Islet precursor cell (in vitro differentiated cells): ENCODE results near the gene HSPA14.
"Not testable (repeated sequence)": the region's sequence is repeated elsewhere in the genome, so short reads cannot be mapped to it uniquely, and the experiment has no call there.

Experiments
- DNase-seq: peaks from one replicate; pipeline ENCODE4 v3.0.0-alpha.2; 2018

HSPA14 gene

DNA sequence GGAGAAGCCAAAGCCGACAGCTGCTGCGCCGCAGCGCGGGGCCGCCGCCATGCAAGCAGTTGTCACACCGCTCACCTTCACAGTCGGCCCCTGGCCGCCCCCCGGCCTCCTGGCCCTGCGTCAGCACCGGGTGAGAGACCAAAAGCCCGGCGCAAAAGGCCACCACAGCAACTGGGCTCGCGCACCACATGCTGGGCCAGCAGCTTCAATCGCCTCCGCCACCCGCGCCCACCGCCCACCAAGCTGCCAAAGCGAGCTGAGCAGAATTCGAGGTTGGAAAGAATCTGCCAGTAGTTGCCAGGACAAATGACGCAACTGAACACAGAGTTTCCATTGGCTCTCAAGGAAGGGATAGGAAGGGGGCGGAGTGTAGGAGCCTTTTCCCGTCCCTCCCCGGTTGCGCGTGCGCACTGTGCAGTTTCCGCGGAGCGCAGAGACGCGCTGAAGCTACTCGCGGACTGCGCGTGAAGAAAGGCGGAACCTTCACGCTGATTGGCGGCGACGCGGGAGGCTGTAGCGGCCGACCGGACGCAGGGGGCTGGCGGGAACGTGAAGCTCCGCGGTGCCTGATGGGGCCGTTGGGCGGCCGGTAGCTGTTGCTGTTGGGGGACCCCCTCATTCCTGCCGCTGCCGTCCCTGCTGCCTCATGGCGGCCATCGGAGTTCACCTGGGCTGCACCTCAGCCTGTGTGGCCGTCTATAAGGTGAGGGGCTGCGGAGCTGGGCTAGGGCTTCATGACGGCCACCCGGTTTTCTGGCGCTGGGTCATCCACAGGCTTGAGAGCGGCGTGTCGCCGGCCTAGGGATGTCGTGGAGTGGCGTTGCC, at the start of gene HSPA14, which contains the start of the genes CDNF and MSANTD7:
TSS of gene HSPA14 (plus strand) at position 550 of the 825 bp plus-strand sequence. CDS start at position 647, 97 bp downstream.
TSS of gene CDNF (minus strand) at position 281 of the 825 bp plus-strand sequence. CDS start at position 190, 91 bp downstream.
TSS of gene MSANTD7 (plus strand) at position 550 of the 825 bp plus-strand sequence. CDS start 3,979 bp downstream, outside the sequence.
- peak; percentile 99 for DNase-seq

DNA sequence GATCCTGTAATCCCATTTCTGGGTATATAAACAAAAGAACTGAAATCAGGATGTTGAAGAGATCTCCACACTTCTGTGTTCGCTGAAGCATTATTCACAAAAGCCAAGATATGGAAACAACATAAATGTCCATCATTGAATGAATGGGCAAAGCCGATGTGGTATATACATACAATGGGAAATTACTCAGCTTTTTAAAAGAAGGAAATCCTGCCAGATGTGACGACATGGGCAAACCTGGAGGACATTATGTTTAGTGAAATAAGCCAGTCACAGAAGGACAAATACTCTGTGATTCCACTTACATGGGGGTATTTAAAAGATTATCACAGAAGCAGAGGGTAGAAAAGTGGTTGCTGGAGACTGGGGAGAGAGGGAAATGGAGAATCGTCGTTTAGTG, 39.5 kb upstream of the HSPA14 start:
- no peak for DNase-seq

- no peak for DNase-seq
Measured at GRCh38 chr10:14800397-14800796, 37.7 kb upstream of the HSPA14 start.

- DNase-seq: no peak
Measured at GRCh38 chr10:14801723-14802122, 36.4 kb upstream of the HSPA14 start.

DNA sequence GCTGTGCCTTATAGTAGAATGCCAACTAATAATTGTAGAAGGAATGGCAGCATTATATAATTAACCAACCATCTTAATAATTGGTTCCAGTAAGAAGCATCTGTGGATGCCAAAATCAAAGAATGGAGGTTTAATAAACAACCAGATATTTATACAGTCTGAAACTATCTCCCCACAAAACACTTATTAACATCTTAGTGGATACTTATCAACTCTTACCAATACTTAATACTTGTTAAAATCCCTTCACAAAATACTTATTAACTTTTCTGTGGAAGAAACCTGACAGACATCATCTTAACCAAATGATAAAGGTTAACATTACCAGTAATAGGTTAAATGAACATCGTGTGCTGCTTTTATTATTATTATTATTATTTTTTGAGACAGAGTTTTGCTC, 34.3 kb upstream of the HSPA14 start:
- DNase-seq: no peak

DNA sequence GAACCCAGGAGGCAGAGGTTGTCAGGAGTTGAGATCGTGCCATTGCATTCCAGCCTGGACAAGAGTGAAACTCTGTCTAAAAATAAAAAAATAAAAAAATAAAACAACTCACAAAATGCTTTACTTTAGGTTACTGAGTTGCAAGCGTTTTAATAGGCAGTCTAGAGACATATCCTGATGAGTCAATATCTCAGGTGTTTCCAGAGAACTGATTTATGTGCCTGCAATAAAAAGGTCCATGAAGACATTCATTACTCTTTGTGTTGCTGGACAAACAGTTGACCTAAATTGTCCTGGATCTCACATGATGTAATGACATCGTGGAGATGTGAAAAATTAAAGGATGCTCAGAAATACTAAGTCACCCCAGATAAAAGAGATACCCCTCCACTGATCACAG, 31.8 kb upstream of the HSPA14 start:
- DNase-seq: no peak

DNA sequence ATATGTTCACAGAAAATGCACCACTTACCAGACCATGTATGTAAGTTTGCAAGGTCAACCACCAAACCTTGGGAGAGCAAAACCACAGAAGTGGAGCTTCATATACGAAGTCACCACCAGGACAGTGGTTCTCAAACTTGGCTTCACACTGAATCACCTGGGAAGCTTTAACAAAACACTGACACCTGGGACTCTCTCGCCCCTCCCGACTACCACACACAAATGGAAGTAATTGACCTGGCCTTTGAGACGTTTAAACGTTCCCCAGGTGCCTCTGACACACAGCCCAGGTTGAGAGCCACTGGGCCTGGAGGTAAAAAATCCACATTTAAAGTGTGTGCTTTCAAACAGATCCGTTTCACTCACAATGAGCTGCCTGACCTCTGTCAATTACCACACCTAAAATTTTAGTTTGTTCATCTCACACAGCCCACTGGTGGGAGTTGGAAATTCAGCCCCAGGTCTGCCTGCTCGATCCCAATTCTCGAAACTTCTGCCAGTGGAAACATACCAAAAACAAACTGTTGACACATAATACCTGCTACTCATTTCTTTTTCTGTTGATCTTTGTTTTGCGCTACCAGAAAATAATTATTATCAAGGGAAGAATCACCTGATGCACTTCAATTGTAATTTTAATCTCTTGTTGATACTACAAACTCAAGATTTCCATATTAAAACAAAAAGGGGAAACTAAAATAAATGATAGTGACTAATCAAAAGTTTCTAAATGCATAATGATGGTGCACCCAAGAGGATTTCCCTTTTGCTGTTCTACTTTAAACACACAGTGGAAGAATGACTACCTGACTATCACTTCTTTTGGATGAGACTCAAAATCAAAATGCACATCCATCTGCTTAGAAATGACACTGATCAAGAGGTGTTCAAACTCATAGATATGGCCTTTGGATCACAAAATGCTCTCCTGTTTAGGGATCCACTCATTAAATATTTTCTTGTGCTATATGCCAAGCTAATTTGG, 26.8 kb upstream of the HSPA14 start:
- no peak for DNase-seq

DNA sequence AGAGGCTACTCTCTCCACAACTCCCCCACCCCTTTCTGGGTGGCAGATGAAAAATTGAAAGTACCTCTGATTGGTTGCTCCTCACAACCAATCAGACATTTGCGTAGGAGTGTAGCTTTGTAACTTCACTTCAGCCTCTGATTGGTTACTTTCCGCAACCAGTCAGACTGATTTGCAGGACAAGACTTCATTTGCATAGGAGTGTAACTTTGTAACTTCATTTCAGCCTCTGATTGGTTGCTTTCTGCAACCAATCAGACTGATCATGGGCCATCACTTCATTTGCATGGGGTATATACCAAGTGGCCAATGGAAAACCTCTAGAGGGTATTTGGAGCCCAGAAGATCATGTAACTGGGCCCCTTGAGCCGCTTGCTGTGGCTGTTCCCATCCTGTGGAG, 25.8 kb upstream of the HSPA14 start:
- DNase-seq: no peak

- peak; percentile 11 for DNase-seq
Measured at GRCh38 chr10:14815681-14816080, 22.4 kb upstream of the HSPA14 start.

DNA sequence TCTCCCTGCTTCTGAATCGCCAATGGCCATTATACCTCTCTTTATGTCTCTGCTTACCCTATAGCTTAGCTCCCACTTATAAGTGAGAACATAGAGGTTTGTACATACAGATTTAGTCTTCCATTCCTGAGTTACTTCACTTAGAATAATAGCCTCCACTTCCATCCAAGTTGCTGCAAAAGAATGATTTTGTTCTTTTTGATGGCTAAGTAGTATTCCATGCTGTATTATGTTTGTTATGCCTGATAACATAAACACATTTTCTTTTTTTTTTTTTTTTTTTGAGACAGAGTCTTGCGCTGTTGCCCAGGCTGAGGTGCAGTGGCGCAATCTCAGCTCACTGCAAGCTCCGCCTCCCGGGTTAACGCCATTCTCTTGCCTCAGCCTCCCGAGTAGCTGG, 21.4 kb upstream of the HSPA14 start:
- not testable (repeated sequence) for DNase-seq

DNA sequence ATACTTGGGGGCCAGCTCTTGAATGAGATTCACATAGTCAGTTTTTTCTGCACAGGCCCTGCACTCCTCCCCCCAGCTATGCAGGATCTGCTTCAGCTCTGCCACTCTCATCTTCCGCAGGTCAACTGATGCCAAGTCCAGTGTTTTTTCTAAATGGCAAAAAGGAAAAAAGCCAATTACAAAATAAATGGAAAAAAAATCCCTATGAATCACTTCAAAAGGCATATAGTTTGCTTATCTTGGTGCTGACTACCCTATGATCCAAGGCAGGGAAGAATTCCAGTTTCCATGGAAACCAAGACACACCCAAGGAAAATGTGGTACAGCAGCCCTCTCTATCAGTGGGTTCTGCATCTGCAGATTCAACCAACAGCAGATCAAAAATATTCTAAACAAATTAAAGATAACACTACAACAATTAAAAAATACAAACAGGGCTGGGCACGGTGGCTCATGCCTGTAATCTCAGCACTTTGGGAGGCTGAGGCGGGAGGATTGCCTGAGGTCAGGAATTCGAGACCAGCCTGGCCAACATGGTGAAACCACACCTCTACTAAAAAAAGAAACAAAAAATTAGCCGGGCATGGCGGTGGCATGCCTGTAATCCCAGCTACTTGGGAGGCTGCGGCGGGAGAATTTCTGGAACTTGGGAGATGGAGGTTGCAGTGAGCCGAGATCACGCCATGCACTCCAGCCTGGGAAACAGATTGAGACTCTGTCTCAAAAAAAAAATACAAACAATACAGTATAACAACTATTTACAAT, 17.9 kb upstream of the HSPA14 start:
- DNase-seq: no peak

DNA sequence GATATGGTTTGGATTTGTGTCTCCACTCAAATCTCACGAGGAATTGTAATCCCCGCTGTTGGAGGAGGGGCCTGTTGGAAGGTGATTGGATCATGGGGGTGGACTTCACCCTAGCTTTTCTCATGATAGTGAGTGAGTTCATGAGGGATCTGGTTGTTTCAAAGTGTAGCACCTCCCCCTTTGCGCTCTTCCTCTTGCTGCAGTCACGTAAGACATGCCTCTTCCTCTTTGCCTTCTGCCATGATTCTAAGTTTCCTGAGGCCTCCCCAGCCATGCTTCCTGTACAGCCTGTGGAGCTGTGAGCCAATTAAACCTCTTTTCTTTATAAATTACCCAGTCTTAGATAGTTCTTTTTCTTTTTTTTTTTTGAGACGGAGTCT, 17.3 kb upstream of the HSPA14 start:
- DNase-seq: no peak

- no peak for DNase-seq
Measured at GRCh38 chr10:14821635-14822375, 16.3 kb upstream of the HSPA14 start.

GRCh38 chr10:14822879-14823755, 15.0 kb upstream of the HSPA14 start:
- DNase-seq: no peak

GRCh38 chr10:14823966-14824365, 14.1 kb upstream of the HSPA14 start:
- no peak for DNase-seq

GRCh38 chr10:14826076-14826829, 11.9 kb upstream of the HSPA14 start:
- no peak for DNase-seq

GRCh38 chr10:14833106-14833505, 5.0 kb upstream of the HSPA14 start:
- no peak for DNase-seq

DNA sequence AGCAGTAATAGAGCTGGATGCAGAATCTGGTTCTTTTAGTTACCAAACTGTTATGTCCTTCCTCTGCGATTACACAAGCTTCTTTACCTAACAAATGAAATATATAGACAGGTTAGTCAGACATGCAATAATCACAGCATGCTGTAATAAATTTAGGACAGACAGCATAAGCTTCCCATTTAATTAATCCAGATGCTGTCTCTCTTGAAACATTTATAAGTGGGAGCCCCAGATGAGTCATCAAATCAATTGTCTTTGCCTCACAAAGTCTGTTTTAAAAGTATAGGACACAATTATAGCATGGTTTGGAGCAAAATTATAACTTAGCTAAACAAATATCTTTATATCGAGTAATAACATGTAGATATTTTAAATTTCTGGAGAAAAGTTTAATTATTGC, 1.9 kb upstream of the HSPA14 start:
- DNase-seq: no peak

DNA sequence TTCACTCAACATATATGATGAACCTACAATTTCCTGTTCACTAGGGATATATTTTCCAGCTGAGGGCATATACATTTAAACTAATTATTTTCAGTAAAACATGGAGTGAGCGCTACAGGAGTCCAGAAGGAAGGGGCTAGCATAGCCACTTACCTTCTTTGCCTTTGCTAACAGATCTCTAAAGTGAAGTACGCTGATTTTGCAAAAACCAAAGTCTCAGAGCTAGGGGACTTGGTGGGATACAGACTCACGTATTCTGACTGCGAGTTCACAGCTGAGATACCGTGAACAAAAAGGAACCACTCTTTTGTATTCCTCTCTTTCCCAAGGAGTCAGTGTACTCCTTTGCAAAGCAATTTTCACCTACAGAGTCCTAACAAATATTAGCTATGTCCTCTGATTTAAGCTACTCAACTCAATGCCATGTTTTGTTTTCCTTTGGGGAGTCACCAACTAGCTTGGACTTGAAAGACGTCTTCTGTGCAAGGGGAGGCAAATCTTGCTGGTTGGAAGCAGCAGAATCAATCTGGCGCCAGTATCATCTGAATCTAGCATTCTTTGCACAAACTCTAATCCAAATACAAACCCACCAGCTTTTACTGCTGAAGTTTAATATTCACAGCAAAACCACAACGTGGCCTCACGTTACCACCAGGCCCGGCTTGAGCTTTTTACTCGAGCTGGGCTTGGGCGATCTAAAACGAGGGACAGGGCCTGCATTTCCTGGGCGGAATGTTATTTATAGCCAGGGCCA, 926 bp upstream of the HSPA14 start:
- DNase-seq: no peak
